GM10847 (cell line): Measurements from ENCODE around the gene MYO7B.

ENCODE experiments used
- POLR2A ChIP-seq: IDR thresholded peaks from 2 replicates; pipeline ENCODE4 v1.6.1; 2011; ENCODE audit not compliant: insufficient read length; ENCODE audit errors: extremely low read depth

The MYO7B gene

DNA sequence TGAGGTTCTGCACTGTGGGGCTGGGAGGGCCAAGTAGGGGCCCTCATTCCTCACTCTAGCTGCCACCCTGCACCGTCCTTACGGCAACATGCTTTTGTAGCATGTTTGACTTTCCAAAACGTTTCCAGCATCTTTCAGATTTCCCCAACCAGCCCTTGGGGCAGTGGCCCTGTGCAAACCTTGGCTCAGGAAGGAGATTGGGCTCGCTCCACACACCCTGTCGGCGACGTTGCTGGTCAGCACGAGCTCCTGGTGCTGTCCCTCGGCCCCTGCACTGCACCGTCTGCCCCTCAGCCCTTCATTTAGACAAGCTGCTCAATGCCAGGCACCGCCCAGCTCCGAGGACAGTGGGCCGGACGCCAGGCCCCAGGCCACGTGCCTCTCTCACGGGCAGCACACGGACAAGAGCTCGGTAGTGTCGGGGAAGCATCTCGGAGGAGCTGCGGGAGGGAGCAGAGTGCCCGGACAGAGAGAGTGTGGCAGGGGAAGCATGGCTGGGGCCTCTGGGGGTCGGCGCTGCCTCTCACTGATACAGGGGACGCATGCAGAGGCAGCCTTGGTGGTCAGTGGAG is 117.4 kb downstream of the MYO7B start:
- TF ChIP-seq POLR2A, result no peak

DNA sequence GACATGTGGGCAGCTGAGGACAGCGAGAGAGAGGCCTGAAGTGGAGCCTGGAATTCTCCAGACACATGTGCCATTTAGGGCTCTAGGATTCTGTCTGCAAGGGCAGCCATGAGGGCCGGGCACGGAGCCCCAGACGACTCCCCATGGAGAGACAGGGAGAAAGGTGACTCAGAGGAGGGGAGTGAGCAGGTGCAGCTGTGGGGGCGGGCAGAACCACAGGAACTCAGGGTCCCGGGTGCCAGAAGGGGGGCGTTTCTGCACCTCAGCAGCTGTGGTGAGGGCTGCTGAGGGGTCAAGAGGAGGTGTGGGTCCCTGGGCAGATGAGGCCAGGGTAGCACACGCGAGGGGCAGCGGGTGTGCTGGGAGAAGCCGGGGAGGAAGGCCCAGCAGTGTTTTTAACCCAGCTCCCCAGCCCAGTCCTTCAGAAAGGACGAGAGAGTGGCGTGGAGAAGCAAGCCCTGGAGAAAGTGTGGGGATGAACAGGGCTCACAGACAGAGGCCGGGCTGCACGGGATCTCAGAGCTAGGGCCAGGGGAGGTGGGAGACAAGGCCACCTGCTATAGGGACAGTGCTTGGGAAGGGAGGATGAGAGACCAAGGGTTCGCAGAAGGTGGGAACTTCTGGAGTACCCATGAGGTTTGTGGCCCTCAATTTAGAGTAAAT is 118.1 kb downstream of the MYO7B start:
- TF ChIP-seq POLR2A, result no peak

DNA sequence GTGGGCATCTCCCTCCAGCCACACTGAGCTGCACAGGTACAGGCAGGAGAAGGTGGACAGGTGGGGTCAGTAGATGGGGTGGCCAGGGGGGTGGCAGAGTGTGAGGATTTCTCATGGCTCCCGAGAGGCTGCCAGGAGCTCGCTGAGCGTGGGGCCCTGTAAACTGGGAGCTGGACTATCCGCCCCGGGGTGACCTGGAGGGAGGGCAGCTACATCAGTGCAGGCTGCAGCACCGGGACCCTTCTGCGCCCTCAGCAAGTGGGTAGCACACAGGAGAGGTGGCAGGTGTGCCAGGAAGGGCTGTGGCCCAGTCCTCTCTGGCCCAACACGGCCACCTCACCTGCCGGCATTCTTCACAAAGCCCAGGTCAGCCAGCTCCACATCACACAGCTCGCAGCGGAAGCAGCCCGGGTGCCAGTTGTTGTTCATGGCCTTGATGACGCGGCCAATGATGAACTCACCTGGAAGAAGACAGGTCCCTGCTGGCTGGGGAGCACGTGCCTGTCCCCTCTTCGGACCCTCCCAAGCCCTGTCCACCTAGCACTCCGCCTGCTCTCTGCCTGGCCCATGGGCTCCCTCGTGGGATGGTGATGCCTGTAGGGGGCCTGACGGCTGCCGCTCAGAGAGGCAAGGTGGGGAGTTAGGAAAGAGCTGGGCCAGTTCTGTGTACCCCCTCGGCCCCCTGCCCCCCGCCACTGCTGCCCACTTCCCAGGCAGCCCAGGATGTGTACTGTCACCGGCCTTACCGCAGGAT is 118.8 kb downstream of the MYO7B start:
- no peak for TF ChIP-seq POLR2A

DNA sequence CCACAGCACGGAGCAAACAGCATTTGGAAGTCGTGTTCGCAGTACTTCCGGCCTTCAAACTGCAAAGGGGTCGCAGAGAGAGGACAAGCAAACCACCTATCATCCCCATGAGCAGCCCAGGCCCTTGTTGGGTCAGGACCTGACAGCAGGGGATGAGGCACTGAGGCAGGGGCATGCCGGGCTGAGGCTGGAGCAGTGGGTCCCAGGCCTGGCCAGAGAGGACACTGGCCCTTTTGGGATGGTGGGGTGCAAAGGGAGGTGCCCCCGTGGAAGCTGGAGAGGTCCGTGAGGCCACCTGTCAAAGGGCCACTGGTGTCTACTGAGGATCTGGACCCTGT is 119.3 kb downstream of the MYO7B start:
- TF ChIP-seq POLR2A, result no peak

DNA sequence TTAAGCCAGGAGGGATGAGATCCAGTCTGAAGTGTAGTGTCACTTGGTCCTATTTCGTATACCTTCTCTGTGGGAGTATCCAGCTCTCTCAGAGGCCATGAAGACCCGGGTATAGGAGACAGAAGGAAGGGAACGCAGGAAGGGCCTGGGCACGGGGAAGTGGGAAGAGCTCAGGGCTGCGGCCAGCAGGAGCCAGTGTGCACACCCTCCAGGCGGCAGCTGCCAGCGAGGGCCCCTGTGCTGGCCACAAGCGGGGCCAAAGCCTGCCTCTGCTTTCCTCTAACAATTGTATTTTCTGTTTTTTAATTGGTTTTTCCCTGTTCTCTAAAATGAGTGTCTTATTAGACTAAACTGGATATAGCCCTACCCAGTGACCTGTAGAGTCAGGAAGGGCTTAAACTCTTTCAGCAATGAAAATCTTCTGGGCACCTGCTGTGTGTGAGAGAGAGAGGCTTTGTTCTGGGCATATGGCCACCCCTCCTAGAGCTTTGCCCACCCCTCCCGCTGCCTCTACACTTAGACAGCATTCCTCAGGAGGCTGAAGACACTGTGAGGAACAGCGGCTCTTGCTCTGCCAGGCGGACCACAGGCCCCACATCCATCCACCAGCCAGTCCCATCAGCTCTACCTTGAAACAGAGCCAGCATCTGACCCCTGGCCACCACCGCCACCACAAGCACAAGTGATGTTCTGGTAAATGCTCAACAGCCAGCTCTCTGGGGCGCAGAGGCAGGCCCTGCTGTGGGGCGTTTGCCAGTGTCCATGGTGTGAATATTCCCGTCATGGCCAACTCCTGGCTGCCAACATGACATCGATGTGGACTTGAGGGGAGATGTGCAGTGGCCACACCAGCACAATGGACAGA is 120.0 kb downstream of the MYO7B start:
- no peak for TF ChIP-seq POLR2A

DNA sequence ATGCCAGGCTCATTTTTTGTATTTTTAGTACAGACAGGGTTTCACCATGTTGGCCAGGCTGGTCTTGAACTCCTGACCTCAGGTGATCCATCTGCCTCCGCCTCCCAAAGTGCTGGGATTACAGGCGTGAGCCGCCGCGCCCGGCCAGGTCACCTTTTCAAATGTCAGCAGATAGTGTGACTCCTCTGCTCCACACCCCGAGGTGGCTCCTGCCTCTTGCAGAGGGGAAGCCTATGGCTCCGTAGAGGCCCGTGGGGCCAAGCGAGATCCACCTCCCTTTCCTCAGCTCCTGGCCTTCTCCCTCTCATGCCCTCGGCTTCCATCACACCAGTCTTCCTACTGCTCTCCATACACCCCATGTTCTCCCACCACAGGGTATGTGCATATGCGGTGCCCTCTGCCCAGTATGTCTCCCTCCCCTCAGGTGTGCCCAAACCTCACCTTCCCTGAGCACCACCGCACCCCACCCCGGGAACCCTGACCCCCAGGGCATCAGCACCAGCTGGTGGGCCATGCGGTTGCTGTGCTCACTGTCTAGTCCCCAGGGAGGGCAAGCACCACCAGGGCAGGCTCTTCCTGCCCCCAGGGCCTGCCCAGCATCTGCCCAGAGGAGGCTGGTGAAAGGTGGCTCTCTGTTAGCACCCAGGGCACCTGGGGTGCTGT is 121.2 kb downstream of the MYO7B start:
- TF ChIP-seq POLR2A, result no peak

DNA sequence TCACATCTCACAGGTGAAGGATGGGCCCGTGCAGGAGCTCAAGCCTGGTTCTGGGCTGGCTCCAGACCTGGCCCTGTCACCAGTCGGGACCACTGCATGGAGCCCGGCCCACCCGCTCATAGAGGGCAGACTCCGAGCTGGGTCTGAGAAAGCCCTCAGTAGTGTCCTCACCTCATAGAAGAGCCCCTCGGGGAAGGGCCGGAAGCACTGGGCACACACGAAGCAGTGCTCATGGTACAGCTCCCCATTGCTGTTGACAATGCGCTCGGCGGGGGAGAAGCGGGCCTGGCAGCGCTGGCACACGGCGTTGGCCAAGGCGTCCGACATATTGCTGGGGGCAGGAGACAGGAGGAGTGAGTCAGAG is 121.7 kb downstream of the MYO7B start:
- no peak for TF ChIP-seq POLR2A

DNA sequence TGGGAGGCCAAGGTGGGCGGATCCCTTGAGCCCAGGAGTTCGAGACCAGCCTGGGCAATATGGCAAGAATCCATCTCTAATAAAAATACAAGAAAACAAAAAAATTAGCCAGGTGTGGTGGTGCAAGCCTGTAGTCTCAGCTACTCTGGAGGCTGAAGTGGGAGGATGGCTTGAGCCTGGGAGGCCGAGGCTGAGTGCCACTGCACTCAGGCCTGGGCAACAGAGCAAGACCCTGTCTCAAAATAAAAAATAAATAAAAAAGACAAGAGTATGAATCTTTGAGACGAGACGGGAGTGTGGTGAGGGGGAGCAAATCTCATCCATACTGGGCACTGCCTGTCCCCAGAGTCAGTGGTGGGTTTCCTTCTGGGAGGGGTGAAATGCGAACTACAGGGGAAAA is 122.7 kb downstream of the MYO7B start:
- no peak for TF ChIP-seq POLR2A

DNA sequence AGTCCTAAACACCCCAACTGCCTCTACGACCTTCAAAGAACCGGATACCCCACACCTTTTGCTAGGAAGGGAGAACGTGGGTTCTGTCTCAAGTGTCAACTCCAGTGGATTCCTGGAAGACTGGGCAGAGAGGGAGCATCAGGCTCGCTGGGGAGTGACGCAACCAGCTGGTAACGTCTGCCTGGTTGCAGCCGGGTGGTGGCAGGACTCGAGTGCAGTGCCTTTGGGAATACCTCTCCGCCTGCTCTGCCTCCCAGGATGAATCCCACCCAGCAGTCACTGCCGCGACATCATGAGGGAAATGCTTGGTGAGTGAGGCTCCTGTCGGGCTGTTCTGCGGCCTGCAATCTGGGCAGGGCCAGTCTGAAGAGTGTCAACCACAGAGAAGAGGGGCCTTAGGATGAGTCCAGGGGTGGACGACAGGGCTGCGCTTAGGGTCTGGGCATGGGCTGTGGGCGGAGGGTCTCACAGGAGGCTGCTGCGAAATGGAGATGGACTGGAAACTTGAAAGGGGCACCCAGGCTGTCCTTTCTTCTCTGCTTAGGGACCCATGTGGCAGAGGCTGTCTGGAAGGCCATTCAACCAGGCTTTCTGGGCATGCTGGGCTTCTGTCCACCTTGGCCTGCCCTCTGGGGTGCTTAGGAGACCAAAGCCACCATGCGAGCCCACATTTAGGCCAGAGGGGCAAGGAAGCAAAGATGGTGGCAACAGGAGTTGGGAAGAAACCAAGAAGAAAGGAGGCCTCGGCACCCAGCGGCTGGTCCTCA is 123.3 kb downstream of the MYO7B start:
- TF ChIP-seq POLR2A, result no peak

DNA sequence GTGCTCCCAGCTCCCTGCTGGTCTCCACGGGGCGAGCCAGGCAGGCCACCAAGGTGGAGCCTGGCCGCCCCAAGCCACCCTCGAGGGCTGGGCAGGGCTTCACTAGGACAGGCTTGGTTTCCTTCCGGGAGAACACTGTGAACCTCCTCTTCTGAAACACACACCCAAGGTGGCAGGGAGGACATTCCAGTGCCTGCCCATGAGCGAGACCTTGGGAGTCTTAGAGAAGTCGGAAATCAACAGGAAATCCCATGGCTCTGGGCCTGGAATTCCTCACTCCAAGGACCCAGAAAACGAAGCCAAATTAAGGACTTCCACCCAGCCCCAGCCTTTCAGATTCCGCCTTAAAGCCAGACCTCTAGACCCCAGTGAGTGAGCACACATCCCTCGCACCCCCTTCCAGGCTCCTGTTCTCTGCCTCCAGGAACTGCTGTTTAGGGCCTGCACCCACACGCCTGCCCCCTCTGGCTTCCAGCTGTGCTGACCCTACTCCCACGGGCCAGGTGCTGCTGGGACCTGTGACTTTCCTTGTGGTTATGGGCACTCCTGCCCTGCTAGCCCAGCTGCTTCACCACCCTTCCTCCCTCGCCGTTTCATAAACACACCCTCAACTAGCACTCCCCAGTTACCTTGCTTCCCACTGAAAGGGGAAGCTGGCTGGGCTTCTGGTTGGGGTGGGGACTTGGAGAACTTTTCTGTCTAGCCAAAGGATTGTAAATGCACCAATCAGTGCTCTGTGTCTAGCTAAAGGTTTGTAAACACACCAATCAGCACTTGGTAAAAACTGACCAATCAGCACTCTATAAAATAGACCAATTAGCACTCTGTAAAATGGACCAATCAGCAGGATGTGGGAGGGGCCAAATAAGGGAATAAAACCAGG is 124.2 kb downstream of the MYO7B start:
- no peak for TF ChIP-seq POLR2A

DNA sequence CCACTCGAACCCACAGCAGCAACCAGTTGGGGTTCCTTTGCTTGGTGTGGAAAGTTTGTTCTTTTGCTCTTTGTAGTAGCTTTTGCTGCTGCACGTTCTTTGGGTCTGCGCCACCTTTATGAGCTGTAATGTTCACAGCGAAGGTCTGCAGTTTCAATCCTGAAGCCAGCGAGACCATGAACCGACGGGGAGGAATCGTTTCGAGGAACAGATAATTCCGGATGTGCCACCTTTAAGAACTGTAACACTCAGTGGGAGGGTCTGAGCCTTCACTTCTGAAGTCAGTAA is 124.8 kb downstream of the MYO7B start:
- TF ChIP-seq POLR2A, result no peak

DNA sequence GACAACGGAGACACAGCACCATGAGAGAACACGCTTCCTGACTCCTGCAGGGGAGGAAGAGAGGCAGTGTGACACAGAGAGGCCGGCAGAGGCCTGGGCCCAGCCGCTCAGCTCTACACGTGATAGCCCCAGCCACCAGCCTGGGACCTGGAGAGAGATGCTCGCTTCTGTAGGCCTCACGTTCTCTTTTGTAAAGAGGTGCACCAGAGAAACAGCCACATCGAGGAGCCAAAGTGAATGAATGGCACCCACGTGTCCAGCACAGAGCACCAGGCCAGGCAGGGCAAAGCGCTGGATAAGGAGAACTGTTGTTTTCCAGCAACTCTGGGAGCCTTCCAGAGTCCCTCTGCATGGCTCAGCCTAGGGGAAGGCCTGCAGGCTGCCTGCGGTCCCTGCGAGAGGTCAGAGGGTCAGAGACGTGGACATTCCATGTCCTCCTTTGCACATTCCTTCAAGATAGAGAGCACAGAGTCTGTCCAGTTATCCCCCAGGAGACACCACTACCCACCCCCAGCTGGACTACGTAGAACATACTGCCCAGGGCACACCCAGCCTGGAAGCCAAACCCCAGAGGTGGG is 125.7 kb downstream of the MYO7B start:
- TF ChIP-seq POLR2A, result no peak

DNA sequence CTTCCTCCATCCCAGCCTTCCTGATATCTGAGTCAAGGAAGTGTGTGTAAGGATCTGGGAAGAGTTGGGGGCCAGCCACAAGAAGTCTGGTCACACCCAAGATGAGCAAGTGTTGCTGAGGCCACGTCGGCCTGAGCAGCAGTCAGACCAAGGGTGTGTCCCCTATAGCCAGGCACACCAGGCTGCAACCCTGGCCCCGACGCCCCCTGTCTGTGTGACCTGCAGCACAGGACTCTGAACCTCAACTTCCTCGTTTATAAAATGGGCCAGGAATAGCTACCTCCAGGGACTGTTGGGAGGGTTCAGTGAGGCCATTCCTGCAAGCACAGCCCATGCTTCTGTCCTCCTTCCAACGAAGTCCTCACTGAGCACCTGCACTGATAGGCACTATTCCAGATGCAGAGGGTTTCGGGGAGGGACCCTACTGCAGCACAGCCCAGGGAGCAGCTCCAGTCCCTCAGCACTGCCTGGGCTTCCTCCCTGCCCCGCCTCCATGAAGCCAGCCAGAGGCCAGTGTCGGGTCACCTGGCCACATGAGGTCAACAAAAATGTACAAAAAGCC is 126.5 kb downstream of the MYO7B start:
- TF ChIP-seq POLR2A, result no peak
